WERI-Rb-1 (cell line): ENCODE data around the gene PLIN4.

ENCODE experiments used
- DNase-seq: peaks from one replicate; pipeline ENCODE4 v3.0.0-alpha.2; 2020
- H3K27ac ChIP-seq: fragments of 250-450 bp; sonication (Bioruptor Pico); 2 replicates; pipeline ENCODE4 v1.5.1; 2020; ENCODE audit warnings: mild to moderate bottlenecking, moderate library complexity
- H3K27me3 ChIP-seq: fragments of 250-450 bp; sonication (Bioruptor Pico); 2 replicates; pipeline ENCODE4 v1.5.1; 2021; ENCODE audit warnings: mild to moderate bottlenecking, low read depth, moderate library complexity; ENCODE audit not compliant: insufficient read depth, severe bottlenecking
- H3K36me3 ChIP-seq: fragments of 250-450 bp; sonication (Bioruptor Pico); 2 replicates; pipeline ENCODE4 v1.5.1; 2020; ENCODE audit warnings: mild to moderate bottlenecking, moderate library complexity
- H3K4me3 ChIP-seq: 2 replicates; pipeline ENCODE4 v1.5.1; 2011; ENCODE audit warnings: low read depth, mild to moderate bottlenecking, control low read depth, low read length
- H3K9me3 ChIP-seq: fragments of 250-450 bp; sonication (Bioruptor Pico); 2 replicates; pipeline ENCODE4 v1.5.1; 2021; ENCODE audit warnings: mild to moderate bottlenecking, moderate library complexity; ENCODE audit not compliant: severe bottlenecking
- CTCF ChIP-seq: IDR thresholded peaks from 2 replicates; pipeline ENCODE4 v1.5.1; 2011; ENCODE audit warnings: low read depth, mild to moderate bottlenecking, control low read depth, inconsistent platforms, low read length

PLIN4 gene

GRCh38 chr19:4473763-4474513 is 44.3 kb downstream of the PLIN4 start:
- no peaks in the 10 kb centered on the region for H3K9me3 ChIP-seq
- DNase-seq, result no peak
- H3K27ac ChIP-seq, result no peak overlapping the region
- peak overlapping the region; percentile 3; the same call in 1 of the 2 replicates for H3K4me3 ChIP-seq
- TF ChIP-seq CTCF, result no peak
- no peaks in the 10 kb centered on the region for H3K27me3 ChIP-seq
- peaks cover 31% of the 10 kb centered on the region for H3K36me3 ChIP-seq

GRCh38 chr19:4473011-4473762 is 45.1 kb downstream of the PLIN4 start:
- Histone ChIP-seq H3K36me3 (peaks cover 23% of the 10 kb centered on the region), H3K27ac (peak overlapping the region; percentile 67), H3K9me3 (no peaks in the 10 kb centered on the region), H3K27me3 (no peaks in the 10 kb centered on the region), H3K4me3 (peak overlapping the region; percentile 89)
- no peak for TF ChIP-seq CTCF
- no peak for DNase-seq

- Histone ChIP-seq H3K36me3 (peaks cover 19% of the 10 kb centered on the region), H3K9me3 (no peaks in the 10 kb centered on the region), H3K27ac (peak within 1 kb of the TSS; percentile 87), H3K27me3 (no peaks in the 10 kb centered on the region), H3K4me3 (peak within 1 kb of the TSS; percentile 89)
- no peak for TF ChIP-seq CTCF
- no peak for DNase-seq
These were observed 45.9 kb downstream of the PLIN4 start, which contains the start of gene HDGFL2 for GRCh38 chr19:4472174-4472974. HDGFL2 (plus strand) TSS chr19:4472297; CDS start chr19:4472351, 54 bp downstream.

- Histone ChIP-seq H3K27me3 (no peaks in the 10 kb centered on the region), H3K36me3 (peaks cover 11% of the 10 kb centered on the region), H3K4me3 (peak overlapping the region; percentile 61), H3K27ac (peak overlapping the region; percentile 87), H3K9me3 (no peaks in the 10 kb centered on the region)
- peak; percentile 99 for DNase-seq
- TF ChIP-seq CTCF, result no peak
These were observed 46.7 kb downstream of the PLIN4 start for GRCh38 chr19:4471403-4472173.

GRCh38 chr19:4467835-4468234 is 50.5 kb downstream of the PLIN4 start:
- Histone ChIP-seq H3K36me3 (no peaks in the 10 kb centered on the region), H3K27ac (no peak overlapping the region), H3K27me3 (no peaks in the 10 kb centered on the region), H3K9me3 (no peaks in the 10 kb centered on the region), H3K4me3 (no peak overlapping the region)
- TF ChIP-seq CTCF, result no peak
- DNase-seq, result no peak
